H7 (cell line): ENCODE results near the gene MYO15B. TPM values are rescaled to one million over a fixed set of nuclear protein-coding genes. Genes with fewer than 3 reads are reported as not detected.

ENCODE experiments used
- DNase-seq: peaks from one replicate; pipeline ENCODE4 v3.0.0; 2012
- H3K27me3 ChIP-seq: 2 replicates; pipeline ENCODE4 v1.6.0; 2011; ENCODE audit warnings: mild to moderate bottlenecking, low read length; ENCODE audit not compliant: control insufficient read depth, insufficient read depth
- H3K36me3 ChIP-seq: replicated peaks from 2 replicates; pipeline ENCODE4 v1.5.1; 2011; ENCODE audit warnings: low read length; ENCODE audit not compliant: control insufficient read depth, insufficient read depth
- H3K4me3 ChIP-seq: 2 replicates; pipeline ENCODE4 v1.5.1; 2011; ENCODE audit warnings: low read depth, mild to moderate bottlenecking, control low read depth, low read length, moderate library complexity; ENCODE audit not compliant: insufficient read depth
- total RNA-seq: library from RNA; depleted of rRNA; stranded (reverse); fragments of >200 nt; shearing (Covaris generic); gene quantifications from 2 replicates; pipeline ENCODE4 v1.2.3, GENCODE V29; 2014

The MYO15B gene
- total RNA-seq, 1 experiment from 2014 or later: 9.9 TPM

- no peak for DNase-seq
- H3K27me3 ChIP-seq: no peaks in the 10 kb centered on the region
Observed at GRCh38 chr17:75566834-75567233, 20.8 kb upstream of the MYO15B start.

DNA sequence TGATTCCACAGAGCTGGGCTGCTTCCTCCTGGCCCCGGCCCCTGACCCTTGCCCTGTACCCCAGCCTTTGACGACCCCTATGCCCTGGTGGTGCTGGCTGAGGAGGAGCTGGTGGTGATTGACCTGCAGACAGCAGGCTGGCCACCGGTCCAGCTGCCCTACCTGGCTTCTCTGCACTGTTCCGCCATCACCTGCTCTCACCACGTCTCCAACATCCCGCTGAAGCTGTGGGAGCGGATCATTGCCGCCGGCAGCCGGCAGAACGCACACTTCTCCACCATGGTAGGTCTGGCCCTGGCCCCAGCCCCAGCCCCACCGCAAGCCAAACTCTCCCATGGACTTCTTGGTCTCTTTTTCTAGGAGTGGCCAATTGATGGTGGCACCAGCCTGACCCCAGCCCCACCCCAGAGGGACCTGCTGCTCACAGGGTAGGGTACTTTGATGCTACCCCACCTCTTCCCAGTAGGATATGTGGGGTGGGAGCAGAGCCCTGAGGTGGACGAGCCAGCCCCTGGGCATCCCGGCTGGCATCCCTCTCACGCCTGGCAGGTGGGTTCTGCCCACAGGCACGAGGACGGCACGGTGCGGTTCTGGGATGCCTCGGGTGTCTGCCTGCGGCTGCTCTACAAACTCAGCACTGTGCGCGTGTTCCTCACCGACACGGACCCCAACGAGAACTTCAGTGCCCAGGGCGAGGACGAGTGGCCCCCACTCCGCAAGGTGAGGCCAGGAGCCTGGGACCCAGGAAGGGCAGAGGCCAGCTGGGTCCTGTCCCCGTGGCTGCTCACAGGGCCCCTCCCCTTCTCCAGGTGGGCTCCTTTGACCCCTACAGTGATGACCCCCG, 19.0 kb upstream of the MYO15B start:
- DNase-seq: no peak
- H3K4me3 ChIP-seq: no peak overlapping the region
- H3K36me3 ChIP-seq: peaks cover 2% of the 10 kb centered on the region
- no peaks in the 10 kb centered on the region for H3K27me3 ChIP-seq

More at GRCh38 chr17:75566834-75567233, 20.8 kb upstream of the MYO15B start:
- Histone ChIP-seq H3K4me3 (no peak overlapping the region), H3K36me3 (peaks cover 5% of the 10 kb centered on the region)

GRCh38 chr17:75570034-75570676, 17.4 kb upstream of the MYO15B start:
- Histone ChIP-seq H3K36me3 (no peaks in the 10 kb centered on the region; the same call in 1 of the 2 replicates), H3K4me3 (no peak overlapping the region), H3K27me3 (no peaks in the 10 kb centered on the region)
- no peak for DNase-seq

GRCh38 chr17:75570772-75571171, 16.8 kb upstream of the MYO15B start:
- Histone ChIP-seq H3K27me3 (no peaks in the 10 kb centered on the region), H3K4me3 (no peak overlapping the region), H3K36me3 (no peaks in the 10 kb centered on the region; the same call in 1 of the 2 replicates)
- no peak for DNase-seq

GRCh38 chr17:75571197-75571884, 16.3 kb upstream of the MYO15B start:
- H3K27me3 ChIP-seq: no peaks in the 10 kb centered on the region
- DNase-seq: no peak
- H3K4me3 ChIP-seq: no peak overlapping the region
- no peaks in the 10 kb centered on the region; the same call in 1 of the 2 replicates for H3K36me3 ChIP-seq

DNA sequence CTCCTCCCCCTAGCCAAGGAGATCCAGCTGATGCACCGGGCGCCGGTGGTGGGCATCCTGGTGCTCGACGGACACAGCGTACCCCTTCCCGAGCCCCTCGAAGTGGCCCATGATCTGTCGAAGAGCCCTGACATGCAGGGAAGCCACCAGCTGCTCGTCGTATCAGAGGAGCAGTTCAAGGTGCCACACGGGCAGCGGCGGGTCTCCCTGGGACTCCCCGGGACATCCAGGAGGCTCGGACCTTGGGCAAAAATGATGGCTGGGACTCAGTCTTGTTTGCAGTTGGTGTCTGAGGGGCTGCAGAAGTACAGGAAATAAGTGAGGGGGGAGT, 15.8 kb upstream of the MYO15B start:
- no peak for DNase-seq
- H3K36me3 ChIP-seq: no peaks in the 10 kb centered on the region
- no peak overlapping the region for H3K4me3 ChIP-seq
- no peaks in the 10 kb centered on the region for H3K27me3 ChIP-seq

- DNase-seq: no peak
- Histone ChIP-seq H3K27me3 (no peaks in the 10 kb centered on the region), H3K36me3 (no peaks in the 10 kb centered on the region), H3K4me3 (no peak overlapping the region)
Observed at GRCh38 chr17:75572713-75573539, 14.7 kb upstream of the MYO15B start.

DNA sequence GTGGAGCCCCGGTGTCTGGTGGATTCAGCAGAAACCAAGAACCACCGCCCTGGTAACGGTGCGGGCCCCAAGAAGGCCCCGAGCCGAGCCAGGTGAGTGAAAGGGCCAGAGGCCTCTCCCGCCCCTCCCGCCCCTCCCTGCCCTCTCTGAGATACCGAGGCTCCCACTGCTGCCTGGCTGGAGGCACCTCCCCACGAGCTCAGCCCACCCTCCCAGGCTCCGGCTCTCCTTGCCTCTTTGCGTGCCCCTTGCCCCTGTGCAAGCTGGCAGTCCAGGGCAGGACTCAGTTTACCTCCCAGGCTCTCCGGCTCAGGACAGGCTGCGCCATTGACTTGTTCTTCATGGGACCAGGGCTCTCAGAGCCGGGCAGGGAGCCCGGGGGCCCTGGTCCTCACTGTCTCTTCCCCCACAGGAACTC, 14.1 kb upstream of the MYO15B start:
- DNase-seq: no peak
- Histone ChIP-seq H3K27me3 (no peaks in the 10 kb centered on the region), H3K4me3 (no peak overlapping the region), H3K36me3 (no peaks in the 10 kb centered on the region)

- no peaks in the 10 kb centered on the region for H3K27me3 ChIP-seq
- DNase-seq: no peak
- H3K4me3 ChIP-seq: no peak overlapping the region
- H3K36me3 ChIP-seq: no peaks in the 10 kb centered on the region
Observed at GRCh38 chr17:75573994-75574393, 13.6 kb upstream of the MYO15B start.

GRCh38 chr17:75574404-75575036, 13.1 kb upstream of the MYO15B start:
- no peak for DNase-seq
- Histone ChIP-seq H3K4me3 (no peak overlapping the region), H3K27me3 (no peaks in the 10 kb centered on the region), H3K36me3 (no peaks in the 10 kb centered on the region)

DNA sequence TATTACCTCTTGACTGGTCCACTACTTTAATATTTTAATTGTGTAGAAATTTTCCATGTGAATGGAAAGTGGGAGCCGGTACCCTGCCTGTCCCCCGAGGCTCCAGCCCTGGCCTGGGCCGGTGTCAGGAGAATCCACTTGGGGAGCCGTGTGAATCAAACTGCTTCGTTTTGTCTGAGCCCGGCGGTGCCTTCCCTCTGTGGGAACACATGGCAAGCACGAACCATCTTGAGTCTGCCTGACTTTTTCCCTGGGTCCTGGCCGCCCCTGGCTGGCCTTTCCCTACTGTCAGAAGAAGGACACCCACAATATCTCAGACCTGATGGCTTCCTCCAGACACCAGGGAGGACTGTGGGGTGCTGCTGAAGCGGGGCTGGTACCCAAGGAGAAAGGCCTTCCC, 12.4 kb upstream of the MYO15B start:
- Histone ChIP-seq H3K36me3 (no peaks in the 10 kb centered on the region), H3K4me3 (no peak overlapping the region), H3K27me3 (no peaks in the 10 kb centered on the region)
- DNase-seq: no peak

GRCh38 chr17:75575728-75576127, 11.9 kb upstream of the MYO15B start:
- Histone ChIP-seq H3K4me3 (no peak overlapping the region), H3K36me3 (no peaks in the 10 kb centered on the region), H3K27me3 (no peaks in the 10 kb centered on the region)
- DNase-seq: no peak

- DNase-seq: no peak
- Histone ChIP-seq H3K4me3 (no peak overlapping the region), H3K27me3 (no peaks in the 10 kb centered on the region), H3K36me3 (no peaks in the 10 kb centered on the region)
Observed at GRCh38 chr17:75576661-75577060, 10.9 kb upstream of the MYO15B start.
